Skeletal muscle satellite cell (primary cell): ENCODE results near the gene MINK1.
"Not testable (repeated sequence)": the region's sequence is repeated elsewhere in the genome, so short reads cannot be mapped to it uniquely, and the experiment has no call there.

ENCODE experiments used
- H3K27me3 ChIP-seq: 2 replicates; pipeline ENCODE4 v1.7.0; 2013; ENCODE audit warnings: low read length; ENCODE audit not compliant: control insufficient read depth, insufficient read depth
- H3K36me3 ChIP-seq: 2 replicates; pipeline ENCODE4 v1.7.0; 2013; ENCODE audit warnings: mild to moderate bottlenecking, control low read depth, low read length; ENCODE audit not compliant: insufficient read depth
- H3K4me1 ChIP-seq: 2 replicates; pipeline ENCODE4 v1.7.0; 2013; ENCODE audit warnings: low read length; ENCODE audit not compliant: control insufficient read depth, insufficient read depth
- H3K4me2 ChIP-seq: 2 replicates; pipeline ENCODE4 v1.7.0; 2013; ENCODE audit warnings: mild to moderate bottlenecking, low read length
- H3K4me3 ChIP-seq: 2 replicates; pipeline ENCODE4 v1.7.0; 2013; ENCODE audit warnings: low read length
- H3K9ac ChIP-seq: 2 replicates; pipeline ENCODE4 v1.7.0; 2013; ENCODE audit warnings: mild to moderate bottlenecking, low read depth, low read length, moderate library complexity
- H3K9me3 ChIP-seq: replicated peaks from 2 replicates; pipeline ENCODE4 v1.7.0; 2013; ENCODE audit warnings: mild to moderate bottlenecking, control low read depth, low read length

MINK1 gene

GRCh38 chr17:4862720-4863119 lies 29.6 kb downstream of the MINK1 start:
- Histone ChIP-seq H3K27me3 (no peaks in the 10 kb centered on the region), H3K36me3 (peaks cover 11% of the 10 kb centered on the region), H3K9ac (no peak overlapping the region), H3K4me1 (peaks cover 14% of the 10 kb centered on the region), H3K4me2 (no peak overlapping the region), H3K4me3 (no peak overlapping the region), H3K9me3 (no peaks in the 10 kb centered on the region)

GRCh38 chr17:4863321-4863720 lies 30.2 kb downstream of the MINK1 start:
- Histone ChIP-seq H3K4me1 (peaks cover 8% of the 10 kb centered on the region), H3K36me3 (peaks cover 11% of the 10 kb centered on the region), H3K4me2 (no peak overlapping the region), H3K27me3 (no peaks in the 10 kb centered on the region), H3K4me3 (no peak overlapping the region), H3K9ac (no peak overlapping the region), H3K9me3 (no peaks in the 10 kb centered on the region)

- not testable (repeated sequence) for H3K4me3 ChIP-seq
These were observed 34.4 kb downstream of the MINK1 start for GRCh38 chr17:4867535-4867934.

DNA sequence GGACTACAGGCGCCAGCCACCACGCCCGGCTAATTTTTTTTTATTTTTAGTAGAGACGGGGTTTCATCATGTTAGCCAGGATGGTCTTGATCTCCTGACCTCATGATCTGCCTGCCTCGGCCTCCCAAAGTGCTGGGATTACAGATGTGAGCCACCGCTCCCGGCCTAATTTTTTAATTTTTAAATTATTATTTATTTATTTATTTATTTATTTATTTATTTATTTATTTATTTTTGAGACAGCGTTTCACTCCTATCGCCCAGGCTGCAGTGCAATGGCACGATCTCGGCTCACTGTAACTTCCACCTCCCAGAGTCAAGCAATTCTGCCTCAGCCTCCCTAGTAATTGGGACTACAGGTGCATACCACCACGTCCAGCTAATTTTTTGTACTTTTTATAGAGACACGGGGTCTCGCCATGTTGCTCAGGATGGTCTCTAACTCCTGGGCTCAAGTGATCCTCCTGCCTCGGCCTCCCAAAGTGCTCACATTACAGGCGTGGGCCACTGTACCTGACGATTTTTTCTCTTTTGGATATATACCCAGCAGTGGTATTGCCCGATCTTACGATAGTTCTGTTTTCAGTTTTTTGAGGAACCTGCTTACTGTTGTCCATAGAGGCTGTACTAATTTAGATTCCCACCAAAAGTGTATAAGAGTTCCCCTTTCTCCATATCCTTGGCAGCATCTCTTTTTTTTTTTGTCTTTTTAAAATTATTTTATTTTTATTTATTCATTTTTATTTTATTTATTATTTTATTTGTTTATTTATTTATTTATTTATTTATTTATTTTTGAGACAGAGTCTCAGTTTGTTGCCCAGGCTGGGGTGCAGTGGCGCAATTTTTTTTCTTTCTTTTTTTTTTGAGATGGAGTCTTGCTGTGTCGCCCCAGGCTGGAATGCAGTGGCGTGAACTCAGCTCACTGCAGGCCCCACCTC lies 36.2 kb downstream of the MINK1 start:
- H3K9ac ChIP-seq, H3K36me3 ChIP-seq, H3K4me3 ChIP-seq, H3K27me3 ChIP-seq, H3K4me2 ChIP-seq, H3K9me3 ChIP-seq, H3K4me1 ChIP-seq: not testable (repeated sequence)

More at GRCh38 chr17:4867535-4867934, 34.4 kb downstream of the MINK1 start:
- H3K4me1 ChIP-seq, H3K9ac ChIP-seq, H3K27me3 ChIP-seq, H3K4me2 ChIP-seq, H3K36me3 ChIP-seq, H3K9me3 ChIP-seq: not testable (repeated sequence)

DNA sequence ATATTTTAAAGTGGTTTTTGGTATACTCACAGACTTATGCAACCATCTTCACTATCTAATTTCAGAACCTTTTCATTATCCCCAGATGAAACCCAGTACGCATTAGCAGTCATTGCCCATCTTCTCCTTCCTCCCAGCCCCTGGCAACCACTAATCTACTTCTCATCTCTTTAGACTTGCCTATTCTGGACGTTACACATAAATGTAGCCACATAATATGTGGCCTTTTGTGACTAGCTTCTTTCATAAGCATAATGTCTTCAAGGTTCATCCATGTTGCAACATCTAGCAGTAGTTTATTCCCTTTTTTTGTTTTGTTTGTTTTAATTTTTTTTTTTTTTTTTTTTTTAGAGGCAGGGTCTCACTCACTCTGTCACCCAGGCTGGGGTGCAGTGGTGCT lies 37.7 kb downstream of the MINK1 start:
- Histone ChIP-seq H3K4me3 (no peak overlapping the region), H3K36me3 (no peaks in the 10 kb centered on the region), H3K9me3 (no peaks in the 10 kb centered on the region), H3K4me1 (no peaks in the 10 kb centered on the region), H3K9ac (no peak overlapping the region), H3K27me3 (no peaks in the 10 kb centered on the region), H3K4me2 (no peak overlapping the region)

DNA sequence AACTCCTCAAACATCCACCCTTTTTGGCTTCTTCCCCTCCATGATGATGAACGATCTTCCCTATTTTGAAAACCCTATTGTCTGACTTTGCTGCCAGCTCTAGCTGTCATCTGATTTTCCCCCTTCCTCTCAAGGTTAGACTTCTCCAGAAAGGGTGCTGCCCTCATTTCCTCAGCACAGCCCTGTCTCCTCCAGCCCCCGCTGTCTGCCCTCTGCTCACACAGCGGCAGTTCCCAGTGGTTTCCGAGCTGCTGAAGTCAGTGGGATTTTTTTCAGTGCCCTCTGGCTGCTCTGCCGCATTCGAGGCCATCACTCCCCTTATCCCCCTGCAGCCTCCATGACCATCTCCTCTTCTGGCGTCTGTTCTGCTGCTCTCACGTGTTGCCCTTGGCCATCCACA lies 39.6 kb downstream of the MINK1 start:
- Histone ChIP-seq H3K4me3 (no peak overlapping the region), H3K27me3 (no peaks in the 10 kb centered on the region), H3K9me3 (no peaks in the 10 kb centered on the region), H3K4me2 (no peak overlapping the region), H3K9ac (no peak overlapping the region), H3K4me1 (no peaks in the 10 kb centered on the region), H3K36me3 (no peaks in the 10 kb centered on the region)

DNA sequence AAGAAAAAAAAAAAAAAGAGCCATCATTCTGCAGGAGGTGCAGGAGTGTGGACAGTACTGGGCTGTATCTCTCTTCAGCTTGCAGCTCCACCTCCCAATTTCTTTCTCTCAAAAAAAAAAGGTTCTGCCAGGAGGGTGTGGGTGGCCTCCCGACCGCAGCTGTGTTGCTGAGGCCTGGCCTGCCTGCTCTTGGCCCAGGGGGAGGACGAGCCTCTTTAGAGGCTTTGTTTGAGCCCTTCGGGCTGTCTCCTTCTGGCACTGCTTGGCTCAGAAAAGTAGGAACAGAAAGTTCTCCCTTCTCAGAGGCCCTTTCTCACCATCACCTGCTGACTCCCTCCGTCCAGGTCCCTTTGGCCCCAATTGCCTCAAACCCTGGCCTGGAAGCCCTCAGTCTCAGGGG lies 43.9 kb downstream of the MINK1 start:
- Histone ChIP-seq H3K27me3 (no peaks in the 10 kb centered on the region), H3K9ac (no peak overlapping the region), H3K36me3 (peaks cover 5% of the 10 kb centered on the region), H3K4me3 (no peak overlapping the region), H3K4me1 (no peaks in the 10 kb centered on the region), H3K9me3 (no peaks in the 10 kb centered on the region), H3K4me2 (no peak overlapping the region)

DNA sequence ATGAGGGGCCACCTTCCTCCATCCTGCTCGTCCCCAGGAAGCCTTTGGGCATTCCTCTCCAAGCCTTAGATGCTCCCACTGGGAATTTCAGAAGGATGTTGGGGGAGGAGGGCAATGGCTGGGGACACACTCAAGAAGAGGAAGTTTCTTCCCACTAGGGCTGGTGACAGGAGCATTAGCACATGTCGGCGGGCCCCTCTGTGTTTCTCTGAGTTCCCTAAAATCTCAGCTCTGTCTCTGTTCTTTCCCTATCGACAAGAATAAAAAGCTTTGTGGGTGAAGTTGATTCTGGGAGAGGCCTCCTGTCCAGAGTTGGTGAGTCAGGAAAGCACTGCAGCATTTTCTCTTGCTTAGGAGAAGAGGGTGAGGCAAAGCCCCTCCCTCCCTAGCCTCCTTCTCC lies 46.5 kb downstream of the MINK1 start:
- no peak overlapping the region for H3K4me2 ChIP-seq
- H3K4me3 ChIP-seq: no peak overlapping the region
- no peaks in the 10 kb centered on the region for H3K9me3 ChIP-seq
- no peak overlapping the region for H3K9ac ChIP-seq
- peaks cover 16% of the 10 kb centered on the region for H3K36me3 ChIP-seq
- no peaks in the 10 kb centered on the region for H3K4me1 ChIP-seq
- no peaks in the 10 kb centered on the region for H3K27me3 ChIP-seq

GRCh38 chr17:4880857-4881256 lies 47.7 kb downstream of the MINK1 start:
- Histone ChIP-seq H3K36me3 (peaks cover 22% of the 10 kb centered on the region), H3K27me3 (no peaks in the 10 kb centered on the region)

GRCh38 chr17:4881761-4882555 lies 48.8 kb downstream of the MINK1 start:
- Histone ChIP-seq H3K9ac (no peak overlapping the region), H3K36me3 (peaks cover 33% of the 10 kb centered on the region), H3K4me3 (no peak overlapping the region), H3K4me2 (no peak overlapping the region), H3K9me3 (no peaks in the 10 kb centered on the region), H3K27me3 (no peaks in the 10 kb centered on the region), H3K4me1 (no peaks in the 10 kb centered on the region)

More at GRCh38 chr17:4880857-4881256, 47.7 kb downstream of the MINK1 start:
- H3K9ac ChIP-seq: no peak overlapping the region
- H3K4me2 ChIP-seq: no peak overlapping the region
- no peak overlapping the region for H3K4me3 ChIP-seq
- H3K9me3 ChIP-seq: no peaks in the 10 kb centered on the region
- no peaks in the 10 kb centered on the region for H3K4me1 ChIP-seq

GRCh38 chr17:4884489-4884888 lies 51.3 kb downstream of the MINK1 start:
- H3K9ac ChIP-seq: no peak overlapping the region
- H3K9me3 ChIP-seq: no peaks in the 10 kb centered on the region
- H3K4me3 ChIP-seq: no peak overlapping the region
- no peaks in the 10 kb centered on the region for H3K4me1 ChIP-seq
- peaks cover 39% of the 10 kb centered on the region for H3K36me3 ChIP-seq
- no peaks in the 10 kb centered on the region for H3K27me3 ChIP-seq
- H3K4me2 ChIP-seq: no peak overlapping the region
